H9 (cell line): ENCODE measurements around the gene RGS9. TPM values are rescaled to one million over a fixed set of nuclear protein-coding genes. Genes with fewer than 3 reads are reported as not detected.

ENCODE experiments used
- DNase-seq: peaks from one replicate; pipeline ENCODE4 v3.0.0-alpha.2; 2017
- H2AFZ ChIP-seq: one replicate; pipeline ENCODE4 v1.6.1; 2013; ENCODE audit warnings: mild to moderate bottlenecking, low read length, control low read depth, moderate library complexity
- H2AK5ac ChIP-seq: 2 replicates; pipeline ENCODE4 v1.6.1; 2013; ENCODE audit warnings: low read length, control low read depth, mixed read lengths; ENCODE audit not compliant: insufficient read length
- H2BK120ac ChIP-seq: one replicate; pipeline ENCODE4 v1.6.1; 2013; ENCODE audit warnings: low read depth, mild to moderate bottlenecking, low read length, control low read depth, inconsistent platforms; ENCODE audit not compliant: poor library complexity, severe bottlenecking
- H2BK12ac ChIP-seq: 2 replicates; pipeline ENCODE4 v1.6.1; 2013; ENCODE audit warnings: low read length, control low read depth, mixed read lengths, low read depth; ENCODE audit not compliant: insufficient read length
- H2BK15ac ChIP-seq: 2 replicates; pipeline ENCODE4 v1.6.1; 2013; ENCODE audit warnings: low read depth, low read length, control low read depth
- H2BK20ac ChIP-seq: one replicate; pipeline ENCODE4 v1.6.1; 2013; ENCODE audit warnings: low read depth, mild to moderate bottlenecking, low read length, control low read depth, inconsistent platforms; ENCODE audit not compliant: poor library complexity, severe bottlenecking
- H2BK5ac ChIP-seq: 2 replicates; pipeline ENCODE4 v1.6.1; 2013; ENCODE audit warnings: low read length, control low read depth, mixed read lengths; ENCODE audit not compliant: insufficient read length
- H3K14ac ChIP-seq: 2 replicates; pipeline ENCODE4 v1.6.1; 2013; ENCODE audit warnings: low read length, control low read depth; ENCODE audit not compliant: insufficient read depth
- H3K18ac ChIP-seq: 2 replicates; pipeline ENCODE4 v1.6.1; 2013; ENCODE audit warnings: low read depth, mild to moderate bottlenecking, mixed read lengths, low read length, control low read depth; ENCODE audit not compliant: insufficient read length
- H3K23ac ChIP-seq: 2 replicates; pipeline ENCODE4 v1.6.1; 2013; ENCODE audit warnings: low read length, control low read depth, mixed read lengths, low read depth; ENCODE audit not compliant: insufficient read length
- H3K23me2 ChIP-seq: 2 replicates; pipeline ENCODE4 v1.6.1; 2013; ENCODE audit warnings: low read depth, mild to moderate bottlenecking, mixed read lengths, low read length, control low read depth; ENCODE audit not compliant: insufficient read length, poor library complexity, severe bottlenecking
- H3K27ac ChIP-seq: 2 replicates; pipeline ENCODE4 v1.5.1; 2013; ENCODE audit warnings: low read length, control low read depth, mixed read lengths, low read depth; ENCODE audit not compliant: insufficient read length
- H3K27me3 ChIP-seq: 2 replicates; pipeline ENCODE4 v1.6.1; 2013; ENCODE audit warnings: low read length, control low read depth, inconsistent platforms; ENCODE audit not compliant: insufficient read depth
- H3K4ac ChIP-seq: 2 replicates; pipeline ENCODE4 v1.6.1; 2013; ENCODE audit warnings: low read depth, mild to moderate bottlenecking, control low read depth, inconsistent platforms, low read length, moderate library complexity
- H3K4me1 ChIP-seq: 2 replicates; pipeline ENCODE4 v1.6.1; 2013; ENCODE audit warnings: low read length, control low read depth, inconsistent platforms; ENCODE audit not compliant: insufficient read depth
- H3K4me2 ChIP-seq: 2 replicates; pipeline ENCODE4 v1.6.1; 2013; ENCODE audit warnings: low read length, control low read depth, mixed read lengths; ENCODE audit not compliant: insufficient read length, insufficient read depth
- H3K56ac ChIP-seq: 2 replicates; pipeline ENCODE4 v1.6.1; 2013; ENCODE audit warnings: low read depth, mild to moderate bottlenecking, mixed read lengths, low read length, control low read depth; ENCODE audit not compliant: insufficient read length
- H3K79me1 ChIP-seq: 2 replicates; pipeline ENCODE4 v1.6.1; 2013; ENCODE audit warnings: low read depth, mild to moderate bottlenecking, moderate library complexity, low read length, control low read depth, inconsistent platforms; ENCODE audit not compliant: insufficient read depth, poor library complexity, severe bottlenecking
- H3K79me2 ChIP-seq: 2 replicates; pipeline ENCODE4 v1.6.1; 2013; ENCODE audit warnings: low read length, control low read depth, inconsistent platforms; ENCODE audit not compliant: insufficient read depth
- H3K9ac ChIP-seq: 2 replicates; pipeline ENCODE4 v1.6.1; 2013; ENCODE audit warnings: low read length, control low read depth, mixed read lengths; ENCODE audit not compliant: insufficient read length; ENCODE audit errors: extremely low read depth
- H3K9me3 ChIP-seq: one replicate; pipeline ENCODE4 v1.6.1; 2013; ENCODE audit warnings: low read depth, low read length, inconsistent platforms; ENCODE audit not compliant: control insufficient read depth
- H3T11ph ChIP-seq: one replicate; pipeline ENCODE4 v1.6.1; 2013; ENCODE audit warnings: mild to moderate bottlenecking, low read length, control low read depth, inconsistent platforms
- H4K20me1 ChIP-seq: one replicate; pipeline ENCODE4 v1.6.1; 2013; ENCODE audit not compliant: control insufficient read depth, insufficient read length, insufficient read depth
- H4K5ac ChIP-seq: 2 replicates; pipeline ENCODE4 v1.6.1; 2013; ENCODE audit warnings: low read depth, mild to moderate bottlenecking, mixed read lengths, low read length, control low read depth; ENCODE audit not compliant: insufficient read length
- H4K8ac ChIP-seq: replicated peaks from 2 replicates; pipeline ENCODE4 v1.6.1; 2013; ENCODE audit warnings: low read length, control low read depth, mixed read lengths, low read depth; ENCODE audit not compliant: insufficient read length
- H4K91ac ChIP-seq: 2 replicates; pipeline ENCODE4 v1.6.1; 2013; ENCODE audit warnings: low read depth, mild to moderate bottlenecking, moderate library complexity, mixed read lengths, low read length, control low read depth; ENCODE audit not compliant: insufficient read length
- H3K27ac Mint-ChIP-seq, 3 experiments: 2 replicates in 2 of 3; 3 replicates in 1 of 3; pipeline ENCODE4 v1.8.0; 2020 to 2021; ENCODE audit warnings: mixed read lengths in 3 of 3, mild to moderate bottlenecking in 1 of 3, moderate library complexity in 1 of 3
- H3K27me3 Mint-ChIP-seq: 2 replicates; pipeline ENCODE4 v1.8.0; 2021; ENCODE audit warnings: low read depth, mild to moderate bottlenecking, moderate library complexity, mixed read lengths
- H3K36me3 Mint-ChIP-seq, 3 experiments: 2 replicates in 2 of 3; 3 replicates in 1 of 3; pipeline ENCODE4 v1.8.0; 2020 to 2021; ENCODE audit warnings: low read depth in 3 of 3, mixed read lengths in 3 of 3; ENCODE audit not compliant: insufficient read depth in 1 of 3
- H3K4me1 Mint-ChIP-seq, 2 experiments: 2 replicates each; pipeline ENCODE4 v1.8.0; 2020; ENCODE audit warnings: mixed read lengths in 2 of 2
- H3K4me3 Mint-ChIP-seq, 2 experiments: 2 replicates in 1 of 2; 3 replicates in 1 of 2; pipeline ENCODE4 v1.8.0; 2020 to 2021; ENCODE audit warnings: mild to moderate bottlenecking in 2 of 2, mixed read lengths in 2 of 2, moderate library complexity in 1 of 2
- H3K9me3 Mint-ChIP-seq, 2 experiments: 2 replicates in 1 of 2; 3 replicates in 1 of 2; pipeline ENCODE4 v1.8.0; 2020; ENCODE audit warnings: mild to moderate bottlenecking in 2 of 2, mixed read lengths in 2 of 2, moderate library complexity in 1 of 2
- WGBS: extraction: QIAGEN DNeasy Blood & Tissue Kit; methylation state at CpG from one replicate; pipeline ENCODE4 v1.1.7; 2013; ENCODE audit warnings: missing lambda C conversion rate, low lambda C conversion rate, mixed read lengths; ENCODE audit not compliant: insufficient read length; ENCODE audit errors: extremely low coverage; 5-methylcytosine and 5-hydroxymethylcytosine counted together
- total RNA-seq: library from RNA; stranded (reverse); gene quantifications from 2 replicates; pipeline ENCODE4 v1.2.1, GENCODE V29; 2021
- TF ChIP-seq, protein P1 (sequence below): fragments of 200-600 bp; sonication (generic); conservative IDR thresholded peaks from 3 replicates; pipeline ENCODE4 v1.8.0; 2021; ENCODE audit warnings: antibody characterized with exemption, mild to moderate bottlenecking

Gene RGS9
- total RNA-seq, 1 experiment from 2014 or later: 12.0 TPM

DNA sequence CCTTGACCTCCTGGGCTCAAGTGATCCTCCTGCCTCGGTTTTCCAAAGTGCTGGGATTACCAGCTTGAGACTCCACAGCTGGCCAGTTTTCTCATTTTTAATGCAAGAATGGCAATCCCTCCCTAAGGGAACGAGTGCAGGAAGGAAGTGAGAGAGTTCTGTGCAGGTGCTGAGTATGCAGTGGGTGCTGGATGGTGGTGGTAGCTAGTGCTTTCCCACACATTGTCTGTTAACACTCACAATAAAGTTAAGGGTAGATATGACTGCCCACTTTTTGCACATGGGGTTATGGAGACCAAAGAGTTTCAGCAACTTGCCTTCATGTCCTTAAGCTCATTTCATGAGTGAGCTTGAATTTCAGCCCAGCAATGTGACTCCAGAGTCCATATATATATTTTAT, 18.5 kb downstream of the RGS9 start:
- Histone ChIP-seq H3K4me2 (no peak overlapping the region), H4K20me1 (no peaks in the 10 kb centered on the region), H4K91ac (no peak overlapping the region), H3K56ac (no peak overlapping the region), H3K27ac (no peak overlapping the region), H2BK120ac (no peak overlapping the region), H3K27me3 (no peaks in the 10 kb centered on the region), H2BK5ac (no peak overlapping the region), H2AK5ac (no peak overlapping the region), H3K9ac (no peak overlapping the region), H3K14ac (no peak overlapping the region), H3T11ph (no peak overlapping the region), H3K4ac (no peak overlapping the region), H2AFZ (no peak overlapping the region), H3K18ac (no peak overlapping the region), H2BK20ac (no peak overlapping the region), H3K79me1 (no peaks in the 10 kb centered on the region), H3K23me2 (no peaks in the 10 kb centered on the region), H2BK15ac (no peak overlapping the region), H4K5ac (no peak overlapping the region), H4K8ac (no peak overlapping the region), H3K4me1 (peaks cover 3% of the 10 kb centered on the region; the same call in 1 of the 2 replicates), H3K9me3 (no peaks in the 10 kb centered on the region), H2BK12ac (no peak overlapping the region), H3K79me2 (no peaks in the 10 kb centered on the region), H3K23ac (no peak overlapping the region)
- peaks cover 2% of the 10 kb centered on the region; the same call in 1 of the 2 replicates for H3K27me3 Mint-ChIP-seq
- H3K9me3 Mint-ChIP-seq: no peaks in the 10 kb centered on the region
- H3K27ac Mint-ChIP-seq: no peak overlapping the region; a peak in 1 of 7 replicates
- no peak for DNase-seq
- no peak overlapping the region for H3K4me3 Mint-ChIP-seq
- no peaks in the 10 kb centered on the region for H3K36me3 Mint-ChIP-seq
- H3K4me1 Mint-ChIP-seq: peaks cover 18 to 19% of the 10 kb centered on the region in 2 experiments
- no CpG with 5 or more reads among the region's 2 CpGs for WGBS
- TF ChIP-seq, protein P1, sequence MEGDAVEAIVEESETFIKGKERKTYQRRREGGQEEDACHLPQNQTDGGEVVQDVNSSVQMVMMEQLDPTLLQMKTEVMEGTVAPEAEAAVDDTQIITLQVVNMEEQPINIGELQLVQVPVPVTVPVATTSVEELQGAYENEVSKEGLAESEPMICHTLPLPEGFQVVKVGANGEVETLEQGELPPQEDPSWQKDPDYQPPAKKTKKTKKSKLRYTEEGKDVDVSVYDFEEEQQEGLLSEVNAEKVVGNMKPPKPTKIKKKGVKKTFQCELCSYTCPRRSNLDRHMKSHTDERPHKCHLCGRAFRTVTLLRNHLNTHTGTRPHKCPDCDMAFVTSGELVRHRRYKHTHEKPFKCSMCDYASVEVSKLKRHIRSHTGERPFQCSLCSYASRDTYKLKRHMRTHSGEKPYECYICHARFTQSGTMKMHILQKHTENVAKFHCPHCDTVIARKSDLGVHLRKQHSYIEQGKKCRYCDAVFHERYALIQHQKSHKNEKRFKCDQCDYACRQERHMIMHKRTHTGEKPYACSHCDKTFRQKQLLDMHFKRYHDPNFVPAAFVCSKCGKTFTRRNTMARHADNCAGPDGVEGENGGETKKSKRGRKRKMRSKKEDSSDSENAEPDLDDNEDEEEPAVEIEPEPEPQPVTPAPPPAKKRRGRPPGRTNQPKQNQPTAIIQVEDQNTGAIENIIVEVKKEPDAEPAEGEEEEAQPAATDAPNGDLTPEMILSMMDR: no peak
